ENCODE measurements around the gene DNAI4.
A peak's percentile ranks its signal among the peaks of the same experiment; 100 is the strongest.

Gene DNAI4

DNA sequence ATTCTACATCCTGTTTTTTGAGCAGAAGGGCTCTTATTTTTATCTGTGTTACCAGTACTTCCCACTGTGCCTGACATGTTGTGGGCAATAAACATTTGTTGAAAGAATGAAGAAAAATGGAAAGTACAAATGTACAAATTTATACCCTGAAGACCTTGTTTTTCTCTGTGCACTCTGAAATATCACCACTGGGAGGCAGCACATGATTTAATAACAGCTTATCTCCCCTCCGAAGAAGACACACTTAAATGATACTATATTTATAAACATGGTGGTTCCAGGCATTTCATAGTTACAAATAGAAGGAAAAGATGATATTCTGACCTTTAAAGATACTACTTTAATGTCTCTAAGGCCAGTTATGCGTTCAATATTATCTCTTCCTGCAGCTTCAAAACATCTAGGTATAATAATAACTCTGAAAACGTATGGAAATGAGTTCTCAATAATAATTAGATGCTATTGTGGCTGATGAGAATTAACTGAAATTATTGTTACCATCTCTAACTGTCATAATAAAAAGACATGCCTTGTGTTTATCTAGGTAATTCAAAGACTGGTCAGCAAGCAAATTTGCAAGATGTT is 159.6 kb downstream of the DNAI4 start:
- DNase-seq (ENCODE audit: low spot score) = peak; percentile 62

Measured in GM03348 (cell line).